ENCODE results near the gene UGDH.
"Not testable (repeated sequence)": the region's sequence is repeated elsewhere in the genome, so short reads cannot be mapped to it uniquely, and the experiment has no call there.

UGDH gene

DNA sequence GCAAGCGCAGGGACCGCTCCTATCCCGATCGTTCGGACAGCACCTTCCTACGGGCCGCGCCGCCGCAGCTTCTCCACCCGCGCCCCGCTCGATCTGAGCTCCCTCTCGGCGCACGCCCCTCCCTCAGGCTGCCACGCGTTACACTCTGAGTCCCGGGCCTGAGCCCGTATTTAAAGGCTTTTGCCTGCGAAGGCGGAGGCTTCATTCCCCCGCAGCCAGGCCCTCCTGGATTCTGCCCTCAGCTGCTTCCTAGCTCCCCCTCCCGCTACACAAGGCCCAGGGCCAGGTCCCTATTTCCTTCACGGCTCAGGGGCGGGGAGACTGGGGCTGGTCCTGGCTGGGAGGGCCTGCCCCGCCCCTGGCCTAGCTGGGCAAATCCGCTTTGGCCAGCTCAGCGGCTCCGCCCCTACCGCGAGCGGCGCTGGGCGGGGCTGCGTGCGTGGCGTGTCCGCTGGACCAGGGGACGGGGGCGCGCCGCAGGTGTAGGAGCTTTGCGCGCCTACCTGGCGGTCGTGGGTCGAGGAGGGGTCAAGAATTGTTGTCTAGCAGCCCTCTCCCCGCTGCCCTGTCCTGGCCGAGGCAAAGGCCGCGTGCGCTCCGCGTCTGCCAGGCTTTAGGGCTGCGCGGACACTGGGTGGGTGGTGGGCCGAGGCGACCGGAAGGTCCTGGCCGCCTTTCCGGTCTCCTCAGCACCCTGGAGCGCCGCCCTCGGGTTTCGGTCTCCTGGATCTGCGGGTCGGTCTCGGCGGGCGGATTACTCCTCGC lies at the start of gene UGDH:
Gene UGDH, minus strand, starts transcription at position 144 of the 765 bp plus-strand sequence. CDS start 5,927 bp downstream, outside the sequence.
- peak; percentile 68 to 75 for DNase-seq (ENCODE audit: low read depth in 2 of 2)

DNA sequence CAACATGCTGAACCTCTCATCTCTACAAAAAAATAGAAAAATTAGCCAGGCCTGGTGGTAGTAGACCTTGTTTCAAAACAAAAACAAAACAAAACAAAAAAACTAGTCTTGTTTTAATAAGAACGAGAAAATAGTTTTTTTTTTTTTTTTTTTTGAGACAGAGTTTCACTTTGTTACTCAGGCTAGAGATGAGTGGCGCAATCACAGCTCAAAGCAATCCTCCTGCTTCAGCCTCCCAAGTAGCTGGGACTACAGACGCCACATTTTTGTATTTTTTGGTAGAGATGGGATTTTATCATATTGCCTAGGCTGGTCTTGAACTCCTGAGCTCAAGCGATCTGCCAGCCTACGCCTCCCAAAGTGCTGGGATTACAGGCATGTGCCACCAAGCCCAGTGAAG lies 47.7 kb upstream of the UGDH start:
- no peak for DNase-seq (ENCODE audit: low read depth in 2 of 2)

DNA sequence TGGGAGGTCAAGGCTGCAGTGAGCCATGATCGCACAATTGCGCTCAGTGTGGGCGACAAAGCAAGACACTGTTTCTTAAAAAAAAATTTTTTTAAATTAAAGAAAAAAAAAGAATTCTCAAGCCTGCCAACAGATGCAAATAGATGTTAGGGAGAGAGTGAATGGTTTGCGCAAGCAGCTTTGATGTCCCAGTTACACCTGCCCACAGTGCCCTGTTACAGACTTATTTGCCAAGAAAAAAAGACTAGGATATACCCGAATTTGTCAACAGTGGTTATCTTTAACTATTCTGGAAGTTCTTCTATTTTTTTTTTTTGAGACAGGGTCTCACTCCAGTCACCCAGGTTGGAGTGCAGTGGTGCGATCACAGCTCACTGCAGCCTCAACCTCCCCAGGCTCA lies 44.3 kb upstream of the UGDH start:
- DNase-seq (ENCODE audit: low read depth in 2 of 2) = no peak

DNA sequence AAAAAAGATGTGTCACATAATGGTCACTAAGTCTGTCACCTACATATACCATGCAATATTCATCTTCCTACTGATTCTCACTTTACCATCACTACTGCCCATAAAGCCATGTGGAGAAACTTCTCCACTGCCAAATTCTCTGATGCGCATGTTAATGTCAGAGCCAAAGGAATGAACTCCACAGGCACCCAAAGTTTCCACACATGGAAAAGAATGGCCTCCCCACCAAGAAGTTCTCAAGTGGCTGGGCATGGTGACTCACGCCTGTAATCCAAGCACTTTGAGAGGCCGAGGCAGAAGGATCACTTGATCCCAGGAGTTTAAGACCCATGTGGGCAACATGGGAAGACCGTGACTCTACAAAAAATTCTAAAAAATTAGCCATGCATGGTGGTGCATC lies 43.8 kb upstream of the UGDH start:
- no peak for DNase-seq (ENCODE audit: low read depth in 2 of 2)

DNA sequence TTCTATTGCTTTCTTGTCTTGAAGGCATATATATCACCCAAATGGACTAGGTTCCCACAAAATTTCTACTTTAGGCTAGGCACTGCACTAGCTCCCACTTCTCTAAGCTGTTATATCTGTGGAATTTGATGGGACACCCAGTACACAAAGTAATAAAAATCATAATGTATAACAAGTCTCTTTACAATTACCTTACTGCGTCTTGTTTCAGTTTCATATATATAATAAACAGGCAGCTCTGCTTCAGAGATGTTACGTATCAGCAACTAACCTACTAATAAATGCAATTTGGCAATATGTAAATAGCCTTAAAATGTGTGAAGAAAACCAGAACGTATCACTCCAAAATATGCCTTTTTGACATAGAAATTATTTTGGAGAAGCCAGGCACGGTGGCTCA lies 42.0 kb upstream of the UGDH start:
- DNase-seq (ENCODE audit: low read depth in 2 of 2) = no peak

DNA sequence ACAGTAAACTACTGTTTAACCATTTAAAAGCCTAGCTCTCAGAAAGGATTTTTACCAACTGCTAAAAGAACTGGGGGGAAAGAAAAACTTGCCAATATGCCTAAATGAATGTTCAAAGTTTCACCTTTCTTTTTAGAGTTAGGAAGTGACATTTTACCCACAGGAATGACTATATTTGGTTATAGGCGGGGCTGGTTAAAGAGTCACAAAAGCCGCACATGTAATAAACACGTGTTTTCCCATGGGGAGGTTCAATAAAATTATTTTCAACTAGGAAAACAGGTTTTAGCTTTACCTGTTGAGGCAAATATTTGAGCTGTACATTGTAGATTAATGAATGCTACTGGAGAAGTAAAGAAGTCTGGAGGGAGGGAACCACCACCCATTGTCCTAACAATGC lies 41.6 kb upstream of the UGDH start:
- no peak for DNase-seq (ENCODE audit: low read depth in 2 of 2)

DNA sequence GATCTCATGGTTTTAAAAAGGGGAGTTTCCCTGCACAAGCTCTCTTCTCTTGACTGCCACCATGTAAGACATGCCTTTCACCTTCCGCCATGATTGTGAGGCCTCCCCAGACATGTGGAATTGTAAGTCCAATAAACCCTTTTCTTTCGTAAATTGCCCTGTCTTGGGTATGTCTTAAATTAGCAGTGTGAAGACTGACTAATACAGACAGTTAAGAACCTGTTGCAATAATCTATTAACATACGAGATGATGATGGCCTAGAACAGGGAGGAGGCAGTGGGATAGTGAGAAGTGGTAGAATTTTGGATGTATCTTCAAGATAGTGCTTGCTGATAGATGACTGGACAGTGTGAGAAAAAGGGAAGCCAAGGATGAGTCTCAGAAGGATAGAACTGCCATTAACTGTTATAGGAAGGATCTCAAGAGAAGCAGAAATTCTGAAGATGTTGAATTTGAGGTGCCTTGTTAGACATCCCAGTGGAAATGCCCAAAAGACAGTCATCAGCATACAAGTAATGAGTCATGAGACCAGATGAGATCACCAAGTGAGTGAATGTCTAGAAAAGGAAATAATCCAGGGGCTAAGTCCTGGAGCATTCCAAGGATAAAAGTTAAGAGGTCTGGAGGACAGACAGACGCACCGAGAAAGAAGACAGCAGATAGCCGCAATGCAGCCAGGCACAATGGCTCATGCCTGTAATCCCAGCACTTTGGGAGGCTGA lies 38.8 kb upstream of the UGDH start:
- no peak for DNase-seq (ENCODE audit: low read depth in 2 of 2)

DNA sequence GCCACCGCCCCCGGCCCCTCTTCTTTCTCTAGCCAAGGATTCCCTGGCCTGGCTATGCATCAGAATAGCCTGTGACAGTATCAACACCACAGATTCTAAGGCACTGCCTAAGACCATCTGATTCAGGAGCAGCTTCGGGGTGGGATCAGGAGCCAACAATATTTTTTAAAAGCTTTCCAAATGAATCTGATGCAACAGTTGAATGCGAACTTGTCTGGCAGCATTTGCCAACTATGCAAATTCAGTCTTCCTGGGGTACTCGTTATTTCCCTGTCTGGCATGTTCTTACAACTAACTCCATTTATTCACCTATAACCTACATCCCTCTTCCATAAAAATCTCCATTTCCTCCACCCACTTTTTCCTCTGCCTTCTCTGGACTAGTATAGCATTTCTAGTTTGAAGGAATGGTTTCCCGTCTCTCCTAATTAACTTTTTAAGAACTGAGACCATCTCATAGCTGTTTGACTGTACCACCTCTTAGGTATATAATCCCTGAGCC lies 36.2 kb upstream of the UGDH start:
- DNase-seq (ENCODE audit: low read depth in 2 of 2) = no peak

DNA sequence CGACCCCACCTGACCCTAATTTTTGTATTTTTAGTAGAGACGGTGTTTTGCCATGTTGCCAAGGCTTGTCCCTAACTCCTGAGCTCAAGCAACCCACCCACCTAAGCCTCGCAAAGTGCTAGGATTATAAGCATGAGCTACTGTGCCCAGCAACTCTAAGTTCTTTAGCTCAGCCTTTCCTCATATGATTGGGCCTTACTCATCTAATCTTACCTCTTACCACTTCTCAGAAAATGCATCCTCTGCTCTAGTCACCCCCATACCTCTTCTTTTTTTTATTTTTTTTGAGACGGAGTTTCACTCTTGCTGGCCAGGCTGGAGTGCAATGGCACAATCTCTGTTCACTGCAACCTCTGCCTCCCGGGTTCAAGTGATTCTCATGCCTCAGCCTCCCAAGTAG lies 35.6 kb upstream of the UGDH start:
- DNase-seq (ENCODE audit: low read depth in 2 of 2) = no peak

DNA sequence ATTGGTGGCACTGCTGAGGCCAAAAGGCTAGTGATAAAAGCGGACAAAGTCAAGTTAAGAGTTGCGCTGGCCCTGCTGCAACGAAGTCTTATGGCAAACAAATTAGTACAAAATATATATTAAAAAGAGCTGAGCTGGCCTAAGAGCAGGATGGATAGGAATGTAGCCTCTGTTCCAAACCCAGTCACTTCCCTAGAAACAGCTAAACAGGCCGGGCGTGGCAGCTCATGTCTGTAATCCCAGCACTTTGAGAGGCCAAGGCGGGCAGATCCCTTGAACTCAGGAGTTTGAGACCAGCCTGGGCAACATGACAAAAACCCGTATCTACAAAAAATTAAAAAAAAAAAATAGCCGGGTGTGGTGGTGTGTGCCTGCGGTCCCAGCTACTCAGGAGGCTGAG lies 32.4 kb upstream of the UGDH start:
- no peak for DNase-seq (ENCODE audit: low read depth in 2 of 2)

DNA sequence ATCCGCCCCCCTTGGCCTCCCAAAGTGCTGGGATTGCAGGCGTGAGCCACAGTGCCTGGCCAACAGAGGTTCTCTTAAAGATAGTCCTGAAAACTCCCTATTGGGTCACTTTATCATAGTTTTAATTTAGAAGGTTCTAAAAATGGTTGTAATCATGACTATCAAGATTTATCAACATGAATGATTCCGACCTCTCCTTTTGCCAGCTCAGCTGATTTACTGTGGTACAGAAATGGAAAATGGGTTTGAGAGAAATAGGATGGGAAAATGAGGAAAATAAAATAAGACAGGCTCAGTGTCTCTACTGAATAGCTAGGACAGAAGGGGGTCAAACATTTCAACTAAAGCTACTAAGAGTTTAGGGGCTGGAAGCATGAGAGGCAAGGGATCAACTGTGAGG lies 28.2 kb upstream of the UGDH start:
- DNase-seq (ENCODE audit: low read depth in 2 of 2) = no peak

DNA sequence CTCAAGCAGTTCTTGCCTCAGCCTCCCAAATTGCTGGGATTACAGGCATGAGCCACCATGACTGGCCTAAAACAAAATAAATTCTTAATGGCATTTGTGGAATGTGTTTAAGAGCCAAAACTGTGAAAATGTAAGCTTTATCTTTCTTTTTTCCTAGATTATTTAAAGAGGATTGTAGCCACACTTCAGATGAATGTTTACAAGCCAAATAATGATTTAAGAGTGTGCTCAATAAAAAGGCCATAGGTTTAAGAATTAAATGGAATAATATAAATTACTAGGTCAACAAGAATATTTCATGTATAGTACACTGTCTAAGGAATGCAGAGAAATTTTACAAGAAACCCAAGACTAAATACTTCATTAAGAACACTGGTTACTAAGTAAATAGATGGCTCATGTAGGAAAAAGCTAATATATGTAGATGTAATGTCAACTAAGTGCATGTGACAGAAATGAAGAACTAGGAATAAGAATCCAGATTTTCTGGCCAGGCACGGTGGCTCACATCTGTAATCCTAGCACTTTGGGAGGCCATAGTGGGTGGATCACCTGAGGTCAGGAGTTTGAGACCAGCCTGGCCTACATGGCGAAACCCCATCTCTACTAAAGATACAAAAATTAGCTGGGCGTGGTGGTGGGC lies 21.3 kb upstream of the UGDH start:
- no peak for DNase-seq (ENCODE audit: low read depth in 2 of 2)

DNA sequence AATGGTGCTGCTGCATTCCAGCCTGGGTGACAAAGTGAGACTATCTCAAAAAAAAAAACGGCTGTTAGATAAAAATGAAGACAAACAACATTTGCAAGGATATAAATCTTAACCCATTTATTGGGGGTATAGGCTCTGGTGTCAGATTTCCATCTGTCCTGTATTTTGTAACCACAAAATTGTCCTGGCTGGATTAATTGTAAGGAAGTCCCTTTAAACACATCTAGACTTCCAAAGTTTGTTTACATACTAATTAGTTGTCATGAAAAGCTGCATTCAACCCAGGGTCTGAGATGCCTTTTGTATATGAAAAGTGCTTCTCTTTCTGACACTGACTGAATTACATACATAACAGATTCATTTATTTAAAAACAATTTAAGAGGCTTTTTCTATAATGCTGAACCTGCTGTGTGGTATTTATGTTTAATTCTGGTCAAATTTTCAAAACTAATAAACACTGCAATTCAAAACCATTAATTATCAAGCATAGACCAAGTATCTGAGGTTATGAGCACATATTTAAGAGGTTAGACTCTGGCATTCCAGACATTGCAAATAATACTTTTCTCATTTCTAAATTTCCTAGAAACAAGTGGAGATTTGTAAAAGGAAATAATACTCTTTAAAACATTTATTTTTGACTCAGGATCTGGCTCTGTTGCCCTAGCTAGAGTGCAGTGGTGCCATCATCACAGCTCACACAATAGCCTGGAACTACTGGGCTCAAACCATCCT lies 17.5 kb upstream of the UGDH start:
- no peak for DNase-seq (ENCODE audit: low read depth in 2 of 2)

DNA sequence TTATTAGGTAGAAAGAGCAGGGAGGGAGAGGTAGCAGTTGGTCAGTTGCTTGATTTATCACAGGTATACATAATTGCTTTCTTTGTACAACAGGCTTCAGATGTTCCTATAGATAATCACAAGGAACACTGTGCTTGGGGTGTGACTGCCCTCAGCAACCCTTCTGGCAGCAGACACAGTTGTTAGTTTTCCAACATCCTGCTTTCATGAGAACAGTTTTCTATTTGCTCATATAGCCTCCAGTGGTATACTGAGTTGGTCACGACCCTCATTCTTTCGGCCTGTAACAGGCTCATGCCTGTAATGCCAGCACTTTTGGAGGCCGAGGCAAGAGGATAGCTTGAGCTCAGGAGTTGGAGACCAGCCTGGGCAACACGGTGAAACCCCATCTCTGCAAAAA lies 16.8 kb upstream of the UGDH start:
- not testable (repeated sequence) for DNase-seq (ENCODE audit: low read depth in 2 of 2)

DNA sequence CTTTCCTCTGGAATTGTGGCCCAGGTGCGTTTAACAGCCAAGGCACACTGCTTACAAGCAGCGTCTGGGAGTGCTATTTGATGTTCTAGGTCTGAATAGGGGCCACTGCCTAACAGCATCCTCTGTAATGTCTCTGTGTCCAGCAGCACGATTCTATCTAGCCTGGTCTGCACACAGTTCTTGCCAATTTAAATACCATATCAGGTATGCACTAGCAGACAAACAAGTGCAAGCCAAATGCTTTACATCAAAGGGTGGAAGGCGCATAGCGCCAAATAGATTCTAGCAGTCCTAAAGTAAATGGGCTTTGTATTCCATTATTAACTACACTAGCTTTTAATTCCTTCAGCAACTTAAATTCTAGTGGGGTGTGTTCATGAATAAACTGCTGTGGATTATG lies 15.8 kb upstream of the UGDH start:
- no peak for DNase-seq (ENCODE audit: low read depth in 2 of 2)

DNA sequence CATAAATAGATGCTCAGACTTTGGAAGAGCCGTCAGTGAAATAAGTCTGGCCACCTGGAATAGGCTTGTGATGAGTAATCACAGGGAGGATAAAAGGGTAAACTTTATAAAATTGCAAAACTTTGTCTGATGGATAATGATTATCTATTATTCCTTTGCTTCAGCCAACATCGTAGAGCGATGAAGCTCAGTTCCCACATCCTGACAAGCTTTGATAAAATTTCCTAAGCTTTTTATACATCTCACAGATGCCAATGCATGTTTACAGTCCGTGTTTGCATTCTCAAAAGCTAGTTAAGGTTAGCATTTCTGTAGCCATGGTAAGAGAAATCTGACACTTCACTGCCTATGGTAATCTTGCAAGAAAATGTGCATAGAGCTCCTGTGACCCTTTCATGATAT lies 15.4 kb upstream of the UGDH start:
- DNase-seq (ENCODE audit: low read depth in 2 of 2) = no peak

DNA sequence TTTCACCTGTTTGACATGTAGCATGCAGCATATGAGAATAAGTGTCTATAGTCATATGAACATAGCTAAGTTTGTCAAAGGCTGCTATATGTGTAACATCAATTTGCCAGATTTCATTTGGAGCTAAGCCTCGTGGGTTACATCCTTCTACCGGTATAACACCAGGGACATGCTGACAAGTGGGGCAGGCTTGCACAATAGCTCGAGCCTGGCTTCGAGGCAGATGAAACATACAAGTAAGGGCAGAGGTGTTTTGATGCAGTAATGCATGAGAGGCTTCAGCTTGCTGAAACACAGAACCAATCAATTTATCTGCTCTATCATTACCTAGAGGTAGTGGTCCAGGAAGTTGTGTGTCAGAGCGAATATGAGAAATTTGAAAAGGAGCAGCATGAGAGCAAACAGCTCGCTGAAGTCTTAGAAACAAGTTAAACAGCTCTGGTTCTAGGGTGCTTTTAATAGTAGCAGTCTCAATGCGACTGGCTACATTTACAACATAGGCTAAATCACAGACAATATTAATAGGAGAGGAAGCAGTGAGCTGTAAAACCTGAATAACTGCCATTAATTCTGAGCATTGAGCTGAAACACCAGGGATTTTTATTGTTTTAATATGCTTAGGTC lies 14.9 kb upstream of the UGDH start:
- DNase-seq (ENCODE audit: low read depth in 2 of 2) = no peak

DNA sequence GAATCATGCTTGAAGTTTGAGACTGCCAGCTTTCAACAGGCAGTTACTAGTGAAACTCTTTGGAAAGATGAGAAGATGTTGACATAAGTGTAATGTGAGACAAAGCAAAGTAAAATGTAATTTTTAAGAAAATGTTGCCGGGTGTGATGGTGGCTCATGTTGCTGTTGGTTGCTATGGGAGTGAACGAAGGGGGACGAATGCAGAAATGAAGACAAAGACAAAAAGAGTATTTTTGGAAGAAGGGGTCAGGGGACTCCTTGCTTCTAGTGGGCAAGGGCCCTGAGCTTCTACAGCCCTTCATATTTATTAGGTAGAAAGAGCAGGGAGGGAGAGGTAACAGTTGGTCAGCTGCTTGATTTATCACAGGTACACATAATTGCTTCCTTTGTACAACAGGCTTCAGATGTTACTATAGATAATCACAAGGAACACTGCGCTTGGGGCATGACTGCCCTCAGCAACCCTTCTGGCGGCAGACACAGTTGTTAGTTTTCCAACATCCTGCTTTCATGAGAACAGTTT lies 11.9 kb upstream of the UGDH start:
- DNase-seq (ENCODE audit: low read depth in 2 of 2) = no peak

DNA sequence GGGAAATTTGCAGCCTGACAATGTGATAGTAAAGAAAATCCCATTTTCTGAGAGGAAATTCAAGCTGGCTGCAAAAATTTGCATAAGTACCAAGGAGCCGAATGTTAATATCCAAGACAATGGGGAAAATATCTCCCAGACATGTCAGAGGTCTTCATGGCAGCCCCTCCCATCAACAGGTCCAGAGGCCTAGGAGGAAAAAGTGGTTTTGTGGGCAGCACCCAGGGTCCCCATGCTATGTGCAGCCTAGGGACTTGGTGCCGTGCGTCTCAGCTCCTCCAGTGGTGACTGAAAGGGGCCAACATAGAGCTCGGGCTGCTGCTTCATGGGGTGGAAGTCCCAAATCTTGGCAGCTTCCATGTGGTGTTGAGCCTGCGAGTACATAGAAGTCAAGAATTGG lies 6.3 kb upstream of the UGDH start:
- no peak for DNase-seq (ENCODE audit: low read depth in 2 of 2)

DNA sequence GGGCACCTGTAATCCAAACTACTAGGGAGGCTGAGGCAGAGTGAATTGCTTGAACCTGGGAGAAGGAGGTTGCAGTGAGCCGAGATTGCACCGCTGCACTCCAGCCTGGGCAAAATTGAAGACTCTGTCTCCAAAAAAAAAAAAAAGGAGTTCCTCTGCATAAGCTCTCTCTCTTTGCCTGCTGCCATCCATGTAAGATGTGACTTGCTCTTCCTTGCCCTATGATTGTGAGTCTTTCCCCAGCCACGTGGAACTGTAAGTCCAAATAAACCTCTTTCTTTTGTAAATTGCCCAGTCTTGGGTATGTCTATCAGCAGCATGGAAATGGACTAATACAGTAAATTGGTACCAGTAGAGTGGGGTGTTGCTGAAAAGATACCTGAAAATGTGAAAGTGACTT lies 5.0 kb upstream of the UGDH start:
- not testable (repeated sequence) for DNase-seq (ENCODE audit: low read depth in 2 of 2)

DNA sequence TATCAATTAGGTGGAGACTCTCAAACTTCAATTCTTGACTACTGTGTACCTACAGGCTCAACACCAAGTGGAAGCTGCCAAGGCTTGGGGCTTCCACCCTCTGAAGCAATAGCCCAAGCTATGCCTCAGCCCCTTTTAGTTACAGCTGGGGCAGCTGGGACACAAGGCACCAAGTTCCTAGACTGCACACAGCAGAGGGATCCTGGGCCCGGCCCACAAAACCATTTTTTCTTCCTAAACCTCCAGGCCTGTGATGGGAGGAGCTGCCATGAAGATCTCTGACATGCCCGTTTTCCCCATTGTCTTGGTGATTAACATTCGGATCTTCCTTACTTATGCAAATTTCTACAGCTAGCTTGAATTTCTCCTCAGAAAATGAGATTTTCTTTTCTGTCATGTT lies 3.4 kb upstream of the UGDH start:
- no peak for DNase-seq (ENCODE audit: low read depth in 2 of 2)

Data from stimulated activated CD4-positive, alpha-beta T cell treated with anti-CD3 and anti-CD28 coated beads, Interleukin-1b, Interleukin-23, amount 100 ng/mL, for 1 hour (primary cell).